Lower lobe of right lung (tissue), 2 donors: Measurements from ENCODE around the gene PEX10. TPM values are rescaled to one million over a fixed set of nuclear protein-coding genes. Genes with fewer than 3 reads are reported as not detected.

Source experiments
- ATAC-seq, 2 donors: fragments of 200-7000 bp; cut with Tn5 transposase; one replicate each; pipeline ENCODE4 v1.9.1; 2020 to 2022; ENCODE audit warnings: mild to moderate bottlenecking in 2 of 2, moderate library complexity in 2 of 2
- DNase-seq: peaks from one replicate; pipeline ENCODE4 v3.0.0-alpha.2; 2020
- H3K27ac ChIP-seq: fragments of 200-600 bp; one replicate; pipeline ENCODE4 v1.8.0; 2022
- H3K27me3 ChIP-seq: fragments of 200-600 bp; one replicate; pipeline ENCODE4 v1.8.0; 2022; ENCODE audit warnings: low read depth
- H3K36me3 ChIP-seq: fragments of 200-600 bp; one replicate; pipeline ENCODE4 v1.8.0; 2022; ENCODE audit warnings: mild to moderate bottlenecking
- H3K4me1 ChIP-seq: fragments of 200-600 bp; one replicate; pipeline ENCODE4 v1.8.0; 2022
- H3K4me3 ChIP-seq: fragments of 200-600 bp; one replicate; pipeline ENCODE4 v1.8.0; 2022; ENCODE audit warnings: mild to moderate bottlenecking
- H3K9me3 ChIP-seq: fragments of 200-600 bp; one replicate; pipeline ENCODE4 v1.8.0; 2022
- CTCF ChIP-seq: fragments of 200-600 bp; IDR thresholded peaks from one replicate; pipeline ENCODE4 v1.8.0; 2022; ENCODE audit warnings: antibody characterized with exemption, mild to moderate bottlenecking
- intact Hi-C: fragments of 100-400 bp; cut with DNase I; formaldehyde crosslinking; loops from one replicate; pipeline ENCODE4 v1.11.0; 2022
- total RNA-seq: library from RNA; stranded (reverse); fragmentation: NEBNext Ultra II Directional; extraction: Animal tissue kit (Norgen Biotek cat#: 25700); gene quantifications from one replicate; pipeline ENCODE4 v1.2.1, GENCODE V29; 2021
- donor health status: DM: no; HTN: yes; CAD: no; lungs with severe emphysema.

PEX10 gene
- total RNA-seq, 1 donor from 2014 or later: 12.4 TPM

DNA sequence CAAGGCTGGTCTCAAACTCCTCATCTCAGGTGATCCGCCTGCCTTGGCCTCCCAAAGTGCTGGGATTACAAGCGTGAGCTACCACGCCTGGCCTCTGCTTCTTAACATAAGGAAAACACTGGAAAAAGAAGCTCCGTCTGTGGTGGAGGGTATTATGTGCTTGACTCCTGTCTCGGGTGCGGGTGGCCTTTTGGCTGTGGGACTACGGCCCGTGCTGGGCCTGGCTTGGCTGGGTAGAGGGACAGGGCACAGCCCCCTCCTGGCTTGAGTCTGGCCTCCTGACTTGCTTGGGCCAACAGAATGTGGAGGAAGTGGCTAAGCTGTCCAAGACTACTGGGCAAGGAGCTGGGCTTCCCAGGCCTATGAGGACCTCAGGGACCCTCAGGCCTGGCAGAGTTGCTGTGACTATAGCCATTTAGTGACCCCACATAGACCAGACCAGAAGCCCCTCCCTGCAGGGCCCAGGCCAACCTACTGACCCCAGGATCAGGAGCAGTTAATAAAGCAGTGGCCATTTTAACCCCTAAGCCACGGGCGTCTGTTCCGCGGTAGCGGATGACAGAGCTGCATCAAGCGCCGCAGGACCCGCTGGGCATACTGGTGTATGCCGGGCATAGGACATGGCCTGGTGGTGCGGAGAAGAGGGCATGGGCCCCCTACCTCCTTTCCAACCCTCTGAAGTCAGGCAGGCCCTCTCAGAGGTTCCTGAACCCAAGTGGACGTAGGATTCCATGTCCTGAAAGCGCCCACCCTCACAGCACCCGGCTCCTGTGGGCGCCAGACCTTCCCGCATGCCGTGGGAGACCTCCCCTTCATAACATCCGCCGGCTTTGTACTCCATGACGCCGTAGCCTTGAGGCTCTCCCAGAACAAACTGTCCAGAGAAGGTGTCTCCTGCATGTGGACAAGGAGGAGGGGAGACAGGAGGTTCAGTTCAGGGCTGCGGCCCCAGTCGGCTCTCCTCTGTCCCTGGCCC lies 25.4 kb downstream of the PEX10 start:
- peak; percentile 41 for DNase-seq
- TF ChIP-seq CTCF: no peak
- Histone ChIP-seq H3K9me3 (no peaks in the 10 kb centered on the region), H3K27me3 (no peaks in the 10 kb centered on the region), H3K36me3 (peaks cover 6% of the 10 kb centered on the region), H3K27ac (no peak overlapping the region), H3K4me3 (no peak overlapping the region), H3K4me1 (peaks cover 12% of the 10 kb centered on the region)
- ATAC-seq: no peak
- intact Hi-C loops: no loop called here

GRCh38 chr1:2385606-2386280 lies 26.6 kb downstream of the PEX10 start:
- H3K27ac ChIP-seq: no peak overlapping the region
- TF ChIP-seq CTCF: no peak
- no peak for ATAC-seq
- H3K4me3 ChIP-seq: no peak overlapping the region
- peaks cover 6% of the 10 kb centered on the region for H3K36me3 ChIP-seq
- peak; percentile 36 for DNase-seq
- H3K27me3 ChIP-seq: no peaks in the 10 kb centered on the region
- intact Hi-C loops: no loop called here
- H3K4me1 ChIP-seq: peaks cover 15% of the 10 kb centered on the region
- H3K9me3 ChIP-seq: no peaks in the 10 kb centered on the region

GRCh38 chr1:2384941-2385481 lies 27.4 kb downstream of the PEX10 start:
- Histone ChIP-seq H3K36me3 (peaks cover 6% of the 10 kb centered on the region), H3K9me3 (no peaks in the 10 kb centered on the region), H3K4me1 (peaks cover 10% of the 10 kb centered on the region), H3K27me3 (no peaks in the 10 kb centered on the region), H3K4me3 (no peak overlapping the region), H3K27ac (no peak overlapping the region)
- intact Hi-C loops: loop anchor here (5.0 kb wide), 1 partner anchor 188 kb away; no protein-coding TSS in a partner anchor
- TF ChIP-seq CTCF: no peak
- no peak for ATAC-seq
- DNase-seq: peak; percentile 35

GRCh38 chr1:2384130-2384860 lies 28.1 kb downstream of the PEX10 start:
- DNase-seq (peak; percentile 23), ATAC-seq (no peak)
- Histone ChIP-seq H3K27ac (no peak overlapping the region), H3K9me3 (no peaks in the 10 kb centered on the region), H3K36me3 (peaks cover 6% of the 10 kb centered on the region), H3K4me1 (peaks cover 10% of the 10 kb centered on the region), H3K27me3 (no peaks in the 10 kb centered on the region), H3K4me3 (no peak overlapping the region)
- no peak for TF ChIP-seq CTCF
- intact Hi-C loops: loop anchor here (5.0 kb wide), 1 partner anchor 187 kb away; no protein-coding TSS in a partner anchor

- Histone ChIP-seq H3K4me3 (no peak overlapping the region), H3K4me1 (peaks cover 10% of the 10 kb centered on the region), H3K27ac (no peak overlapping the region), H3K36me3 (peaks cover 6% of the 10 kb centered on the region), H3K9me3 (no peaks in the 10 kb centered on the region), H3K27me3 (no peaks in the 10 kb centered on the region)
- no peak for ATAC-seq
- DNase-seq: peak; percentile 32
- intact Hi-C loops: loop anchor here (5.0 kb wide), 1 partner anchor 186 kb away; no protein-coding TSS in a partner anchor
- TF ChIP-seq CTCF: no peak
Measured at GRCh38 chr1:2383576-2383975, 28.8 kb downstream of the PEX10 start.
